Right lobe of liver (tissue), 6 donors: ENCODE data around the gene AMOTL2. TPM values are rescaled to one million over a fixed set of nuclear protein-coding genes. Genes with fewer than 3 reads are reported as not detected.

ENCODE experiments used
- ATAC-seq, 4 donors: fragments of 200-7000 bp; cut with Tn5 transposase; one replicate each; pipeline ENCODE4 v1.9.1; 2020; ENCODE audit warnings: mild to moderate bottlenecking in 4 of 4, moderate library complexity in 4 of 4
- DNase-seq, 3 donors: peaks; one replicate each; pipeline ENCODE4 v3.0.0-alpha.2; 2020
- H3K27ac ChIP-seq, 3 donors: fragments of 200-600 bp; one replicate each; pipeline ENCODE4 v1.8.0; 2022
- H3K27me3 ChIP-seq, 2 donors: fragments of 200-600 bp; one replicate each; pipeline ENCODE4 v1.8.0; 2022
- H3K36me3 ChIP-seq, 4 donors: fragments of 200-600 bp; sonication (generic) in 1 of 4; one replicate each; pipeline versions ENCODE4 v1.5.1 to v1.8.0; 2017 to 2022; ENCODE audit warnings: control low read depth in 1 of 4
- H3K4me1 ChIP-seq, 4 donors: fragments of 200-600 bp; sonication (generic) in 1 of 4; one replicate each; pipeline versions ENCODE4 v1.5.1 to v1.8.0; 2017 to 2022; ENCODE audit warnings: control low read depth in 1 of 4
- H3K4me3 ChIP-seq, 3 donors: fragments of 200-600 bp; one replicate each; pipeline ENCODE4 v1.8.0; 2022
- H3K9me3 ChIP-seq, 4 donors: fragments of 200-600 bp; sonication (generic) in 1 of 4; one replicate each; pipeline versions ENCODE4 v1.5.1 to v1.8.0; 2017 to 2022; ENCODE audit warnings: control low read depth in 1 of 4
- CTCF ChIP-seq, 4 donors: fragments of 200-600 bp in 3 of 4; fragments of 450-650 bp in 1 of 4; IDR thresholded peaks; one replicate each; pipeline versions ENCODE4 v1.5.1 to v1.8.0; 2016 to 2022; ENCODE audit warnings: antibody characterized with exemption in 4 of 4, mild to moderate bottlenecking in 2 of 4
- POLR2A ChIP-seq: fragments of 450-650 bp; IDR thresholded peaks from one replicate; pipeline ENCODE4 v1.6.1; 2017; ENCODE audit warnings: antibody characterized with exemption, mild to moderate bottlenecking
- WGBS: methylation state at CpG from one replicate; pipeline ENCODE4 v1.1.6; 2018; ENCODE audit warnings: low coverage, low lambda C conversion rate; ENCODE audit not compliant: insufficient coverage; ENCODE audit errors: missing lambda C conversion rate; 5-methylcytosine and 5-hydroxymethylcytosine counted together
- intact Hi-C, 2 donors: fragments of 100-400 bp; cut with DNase I; formaldehyde crosslinking; loops; one replicate each; pipeline versions ENCODE4 v1.11.2 to v1.14.1; 2022
- total RNA-seq, 6 experiments: library from RNA; depleted of rRNA in 2 of 6; stranded (reverse); fragments of >200 nt in 2 of 6; fragmentation: NEBNext Ultra II Directional in 3 of 6; extraction: Animal tissue kit (Norgen Biotek cat#: 25700) in 3 of 6; gene quantifications; one replicate each; pipeline versions ENCODE4 v1.1.0 to v1.2.4, GENCODE V29; 2016 to 2023
- donor health status: DM: no; HTN: yes; CAD: no.
- donor health status: DM: no; HTN: no; CAD: no.
- donor health status: DM: no; HTN: no; CAD: no.
- donor health status: DM: no; HTN: yes; CAD: no.
- donor health status: DM: no; HTN: yes; CAD: no.

The AMOTL2 gene
- total RNA-seq, 6 experiments from 2014 or later: 18.0 to 33.3 (median 21.8) TPM

- H3K9me3 ChIP-seq: no peaks in the 10 kb centered on the region
- DNase-seq: no peak
- intact Hi-C loops: no loop called here
- 93% methylated on average over 2 of the region's 5 CpGs for WGBS
- no peaks in the 10 kb centered on the region for H3K36me3 ChIP-seq
- no peaks in the 10 kb centered on the region for H3K27me3 ChIP-seq
- no peak overlapping the region for H3K27ac ChIP-seq
- H3K4me3 ChIP-seq: no peak overlapping the region
- no peak for ATAC-seq
- TF ChIP-seq POLR2A: no peak
- TF ChIP-seq CTCF (IDR thresholded peaks at IDR 0.05): no peak
- no peaks in the 10 kb centered on the region for H3K4me1 ChIP-seq
Observed at GRCh38 chr3:134338516-134339261, 35.6 kb downstream of the AMOTL2 start.

GRCh38 chr3:134338201-134338512 is 36.1 kb downstream of the AMOTL2 start:
- no peaks in the 10 kb centered on the region for H3K9me3 ChIP-seq
- intact Hi-C loops: no loop called here
- TF ChIP-seq POLR2A: no peak
- no peak for TF ChIP-seq CTCF (IDR thresholded peaks at IDR 0.05)
- no peak for ATAC-seq
- no peaks in the 10 kb centered on the region for H3K4me1 ChIP-seq
- H3K27ac ChIP-seq: no peak overlapping the region
- no CpG with 5 or more reads among the region's 2 CpGs for WGBS
- no peaks in the 10 kb centered on the region for H3K36me3 ChIP-seq
- no peak overlapping the region for H3K4me3 ChIP-seq
- H3K27me3 ChIP-seq: no peaks in the 10 kb centered on the region
- no peak for DNase-seq

GRCh38 chr3:134337511-134338200 is 36.6 kb downstream of the AMOTL2 start:
- no peak overlapping the region for H3K27ac ChIP-seq
- no peaks in the 10 kb centered on the region for H3K36me3 ChIP-seq
- H3K9me3 ChIP-seq: no peaks in the 10 kb centered on the region
- ATAC-seq (no peak), DNase-seq (no peak)
- 67% methylated on average over 1 of the region's 3 CpGs for WGBS
- intact Hi-C loops: no loop called here
- no peaks in the 10 kb centered on the region for H3K4me1 ChIP-seq
- no peaks in the 10 kb centered on the region for H3K27me3 ChIP-seq
- TF ChIP-seq POLR2A (no peak), CTCF (IDR thresholded peaks at IDR 0.05) (no peak)
- H3K4me3 ChIP-seq: no peak overlapping the region

GRCh38 chr3:134337071-134337482 is 37.2 kb downstream of the AMOTL2 start:
- DNase-seq: no peak
- Histone ChIP-seq H3K4me1 (no peaks in the 10 kb centered on the region), H3K27me3 (no peaks in the 10 kb centered on the region), H3K27ac (no peak overlapping the region), H3K9me3 (no peaks in the 10 kb centered on the region), H3K36me3 (no peaks in the 10 kb centered on the region), H3K4me3 (no peak overlapping the region)
- no CpG with 5 or more reads among the region's 8 CpGs for WGBS
- intact Hi-C loops: no loop called here
- no peak for TF ChIP-seq CTCF (IDR thresholded peaks at IDR 0.05)
- TF ChIP-seq POLR2A: no peak
- no peak for ATAC-seq
